RCC 7860 (cell line): ENCODE results near the gene LRPAP1.
"Not testable (repeated sequence)": the region's sequence is repeated elsewhere in the genome, so short reads cannot be mapped to it uniquely, and the experiment has no call there.

ENCODE experiments used
- DNase-seq: peaks from one replicate; pipeline ENCODE4 v3.0.0-alpha.2; 2015; ENCODE audit warnings: low spot score
- FAIRE-seq: peaks from 2 replicates; lab custom pipeline; 2012; peaks lifted over from hg19 to GRCh38; lab: Jason Lieb, UNC

Gene LRPAP1

GRCh38 chr4:3531879-3532750 lies at the start of gene LRPAP1:
Gene LRPAP1, minus strand, starts transcription at chr4:3532422. Its CDS starts 10 bp downstream, at chr4:3532412.
- no peak for FAIRE-seq
- DNase-seq: peak; percentile 71

- DNase-seq, FAIRE-seq: not testable (repeated sequence)
Observed at GRCh38 chr4:3581334-3582090, 49.3 kb upstream of the LRPAP1 start.

GRCh38 chr4:3580859-3581258 lies 48.6 kb upstream of the LRPAP1 start:
- not testable (repeated sequence) for FAIRE-seq, DNase-seq

GRCh38 chr4:3578527-3579144 lies 46.4 kb upstream of the LRPAP1 start:
- not testable (repeated sequence) for FAIRE-seq, DNase-seq

- not testable (repeated sequence) for FAIRE-seq, DNase-seq
Observed at GRCh38 chr4:3578052-3578451, 45.8 kb upstream of the LRPAP1 start.

GRCh38 chr4:3577208-3577892 lies 45.1 kb upstream of the LRPAP1 start:
- FAIRE-seq: not testable (repeated sequence)

GRCh38 chr4:3576533-3577207 lies 44.4 kb upstream of the LRPAP1 start:
- not testable (repeated sequence) for DNase-seq, FAIRE-seq

More at GRCh38 chr4:3577208-3577892, 45.1 kb upstream of the LRPAP1 start:
- DNase-seq: not testable (repeated sequence)

GRCh38 chr4:3575426-3576369 lies 43.5 kb upstream of the LRPAP1 start:
- FAIRE-seq, DNase-seq: not testable (repeated sequence)

- not testable (repeated sequence) for FAIRE-seq, DNase-seq
Observed at GRCh38 chr4:3574865-3575264, 42.6 kb upstream of the LRPAP1 start.

GRCh38 chr4:3574346-3574745 lies 42.1 kb upstream of the LRPAP1 start:
- not testable (repeated sequence) for DNase-seq, FAIRE-seq

- FAIRE-seq (no peak), DNase-seq (no peak)
Observed at GRCh38 chr4:3573131-3573530, 40.9 kb upstream of the LRPAP1 start.

- no peak for FAIRE-seq
- DNase-seq: no peak
Observed at GRCh38 chr4:3572363-3572762, 40.1 kb upstream of the LRPAP1 start.

GRCh38 chr4:3571921-3572320 lies 39.7 kb upstream of the LRPAP1 start:
- no peak for FAIRE-seq
- DNase-seq: no peak

- not testable (repeated sequence) for FAIRE-seq, DNase-seq
Observed at GRCh38 chr4:3570923-3571322, 38.7 kb upstream of the LRPAP1 start.

- FAIRE-seq, DNase-seq: not testable (repeated sequence)
Observed at GRCh38 chr4:3569611-3570010, 37.4 kb upstream of the LRPAP1 start.

GRCh38 chr4:3566701-3567100 lies 34.5 kb upstream of the LRPAP1 start:
- not testable (repeated sequence) for DNase-seq, FAIRE-seq

GRCh38 chr4:3566301-3566700 lies 34.1 kb upstream of the LRPAP1 start:
- DNase-seq, FAIRE-seq: not testable (repeated sequence)

GRCh38 chr4:3564948-3565347 lies 32.7 kb upstream of the LRPAP1 start:
- FAIRE-seq, DNase-seq: not testable (repeated sequence)

GRCh38 chr4:3563403-3563802 lies 31.2 kb upstream of the LRPAP1 start:
- no peak for DNase-seq
- no peak for FAIRE-seq
